ENCODE results near the gene PDE4D.

PDE4D gene

DNA sequence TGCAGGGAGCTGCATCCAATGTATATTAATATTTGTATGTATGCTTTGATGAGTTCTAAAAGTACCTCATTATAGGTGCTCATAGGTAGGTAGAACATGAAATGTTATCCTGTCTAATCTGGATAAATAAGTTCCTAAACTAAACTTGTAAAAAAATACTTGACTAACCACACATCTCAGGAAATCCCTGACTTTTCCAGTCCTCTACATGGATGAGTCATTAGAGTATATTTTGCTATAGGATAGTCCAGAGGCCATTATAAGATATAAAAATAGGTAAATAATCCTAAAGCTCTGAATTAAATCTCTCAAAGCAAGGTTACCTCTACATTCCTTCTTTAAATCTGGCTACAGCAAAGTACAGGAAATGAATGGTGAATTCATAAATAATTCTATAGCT, 906.3 kb downstream of the PDE4D start:
- no peak overlapping the region for H3K9ac ChIP-seq (ENCODE audit: low read depth, low read length)

GRCh38 chr5:58986281-58986680, 907.2 kb downstream of the PDE4D start:
- Histone ChIP-seq H3K4me3 (ENCODE audit: low read depth, low read length) (no peak overlapping the region), H3K9me3 (ENCODE audit: control insufficient read depth, insufficient read depth, low read length) (no peaks in the 10 kb centered on the region), H3K9ac (ENCODE audit: low read depth, low read length) (no peak overlapping the region), H3K36me3 (ENCODE audit: control insufficient read depth, insufficient read depth, low read length) (no peaks in the 10 kb centered on the region), H3K4me1 (ENCODE audit: control insufficient read depth, insufficient read depth, low read length) (peaks cover 4% of the 10 kb centered on the region), H3K27me3 (ENCODE audit: control insufficient read depth, insufficient read depth, low read length) (no peaks in the 10 kb centered on the region)

More for the DNA sequence above, 906.3 kb downstream of the PDE4D start:
- H3K27me3 ChIP-seq (ENCODE audit: control insufficient read depth, insufficient read depth, low read length) = no peaks in the 10 kb centered on the region
- no peaks in the 10 kb centered on the region for H3K9me3 ChIP-seq (ENCODE audit: control insufficient read depth, insufficient read depth, low read length)
- no peaks in the 10 kb centered on the region for H3K36me3 ChIP-seq (ENCODE audit: control insufficient read depth, insufficient read depth, low read length)
- H3K4me1 ChIP-seq (ENCODE audit: control insufficient read depth, insufficient read depth, low read length) = peaks cover 4% of the 10 kb centered on the region
- H3K4me3 ChIP-seq (ENCODE audit: low read depth, low read length) = no peak overlapping the region

- Histone ChIP-seq H3K27me3 (ENCODE audit: control insufficient read depth, insufficient read depth, low read length) (no peaks in the 10 kb centered on the region), H3K36me3 (ENCODE audit: control insufficient read depth, insufficient read depth, low read length) (no peaks in the 10 kb centered on the region), H3K4me3 (ENCODE audit: low read depth, low read length) (no peak overlapping the region), H3K4me1 (ENCODE audit: control insufficient read depth, insufficient read depth, low read length) (peaks cover 4% of the 10 kb centered on the region), H3K9me3 (ENCODE audit: control insufficient read depth, insufficient read depth, low read length) (no peaks in the 10 kb centered on the region), H3K9ac (ENCODE audit: low read depth, low read length) (no peak overlapping the region)
Measured at GRCh38 chr5:58985759-58986158, 907.8 kb downstream of the PDE4D start.

DNA sequence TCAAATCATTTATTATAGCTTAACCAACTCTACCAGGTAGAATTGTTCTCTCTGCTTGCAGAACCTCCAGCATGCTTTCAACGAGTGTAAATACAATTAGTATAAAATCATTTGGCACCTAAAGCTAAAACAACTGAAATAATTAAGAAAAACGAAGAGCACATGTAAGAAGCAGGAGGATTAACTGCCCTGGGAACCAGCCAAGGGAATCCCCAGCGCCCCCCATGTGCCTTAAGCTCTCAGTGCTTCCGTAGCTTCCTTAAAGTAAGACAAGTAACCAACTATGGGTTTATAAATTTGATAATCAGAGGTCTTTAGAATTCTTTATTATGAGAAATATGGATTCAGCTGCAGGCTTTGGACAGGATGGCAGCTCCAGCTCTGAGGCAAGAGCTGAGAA, 908.2 kb downstream of the PDE4D start:
- H3K4me1 ChIP-seq (ENCODE audit: control insufficient read depth, insufficient read depth, low read length) = peaks cover 4% of the 10 kb centered on the region
- H3K9me3 ChIP-seq (ENCODE audit: control insufficient read depth, insufficient read depth, low read length) = no peaks in the 10 kb centered on the region
- H3K9ac ChIP-seq (ENCODE audit: low read depth, low read length) = no peak overlapping the region
- H3K36me3 ChIP-seq (ENCODE audit: control insufficient read depth, insufficient read depth, low read length) = no peaks in the 10 kb centered on the region
- no peak overlapping the region for H3K4me3 ChIP-seq (ENCODE audit: low read depth, low read length)
- no peaks in the 10 kb centered on the region for H3K27me3 ChIP-seq (ENCODE audit: control insufficient read depth, insufficient read depth, low read length)

DNA sequence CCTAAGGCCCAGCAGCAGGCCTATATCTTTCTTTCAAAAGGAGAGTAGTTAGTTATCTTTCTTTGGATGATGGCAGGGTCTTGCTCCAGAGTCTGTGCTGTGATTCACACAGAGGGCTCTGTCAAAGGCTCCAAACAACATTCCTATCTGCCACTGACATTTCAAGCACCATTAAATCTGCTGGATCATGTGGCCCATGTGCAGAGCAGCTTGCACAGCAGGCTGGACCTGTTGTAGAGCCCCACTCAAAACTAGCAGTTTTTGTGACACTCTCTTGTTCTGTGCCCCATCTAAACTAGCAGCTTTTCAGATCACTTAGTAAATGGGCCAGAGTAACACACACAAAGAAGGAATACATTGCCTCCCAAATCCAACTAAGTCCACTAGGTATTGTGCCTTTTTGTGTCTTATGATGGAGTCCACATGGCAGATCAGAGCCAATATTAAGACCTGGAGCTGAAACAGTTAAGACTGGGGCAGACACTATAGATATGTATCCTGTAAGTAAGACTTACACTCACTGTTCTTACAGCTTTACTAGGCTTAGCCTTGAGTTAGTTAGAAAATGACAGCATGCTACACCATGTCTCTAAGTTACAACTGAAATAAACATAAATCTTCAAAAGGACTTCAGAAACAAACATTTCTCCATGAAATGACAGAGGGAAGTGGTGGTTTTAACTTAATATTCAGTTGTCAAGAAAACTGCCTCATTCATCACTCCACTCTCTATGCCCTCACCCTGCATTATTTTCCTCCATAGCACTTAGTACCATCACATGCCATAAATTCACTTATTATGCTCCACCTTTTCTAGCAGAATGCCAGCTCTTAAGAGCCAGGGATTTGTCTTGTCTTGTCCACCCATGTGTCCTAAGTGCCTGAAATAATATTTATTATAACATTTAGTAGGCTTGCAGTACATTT, 909.7 kb downstream of the PDE4D start:
- no peaks in the 10 kb centered on the region for H3K36me3 ChIP-seq (ENCODE audit: control insufficient read depth, insufficient read depth, low read length)
- peaks cover 4% of the 10 kb centered on the region for H3K4me1 ChIP-seq (ENCODE audit: control insufficient read depth, insufficient read depth, low read length)

GRCh38 chr5:58980890-58981289, 912.6 kb downstream of the PDE4D start:
- Histone ChIP-seq H3K9ac (ENCODE audit: low read depth, low read length) (no peak overlapping the region), H3K9me3 (ENCODE audit: control insufficient read depth, insufficient read depth, low read length) (no peaks in the 10 kb centered on the region), H3K4me3 (ENCODE audit: low read depth, low read length) (no peak overlapping the region), H3K27me3 (ENCODE audit: control insufficient read depth, insufficient read depth, low read length) (no peaks in the 10 kb centered on the region), H3K36me3 (ENCODE audit: control insufficient read depth, insufficient read depth, low read length) (no peaks in the 10 kb centered on the region), H3K4me1 (ENCODE audit: control insufficient read depth, insufficient read depth, low read length) (peaks cover under 1% of the 10 kb centered on the region)

More for the DNA sequence above, 909.7 kb downstream of the PDE4D start:
- H3K9me3 ChIP-seq (ENCODE audit: control insufficient read depth, insufficient read depth, low read length) = no peaks in the 10 kb centered on the region
- no peak overlapping the region for H3K4me3 ChIP-seq (ENCODE audit: low read depth, low read length)
- H3K27me3 ChIP-seq (ENCODE audit: control insufficient read depth, insufficient read depth, low read length) = no peaks in the 10 kb centered on the region
- no peak overlapping the region for H3K9ac ChIP-seq (ENCODE audit: low read depth, low read length)

- no peaks in the 10 kb centered on the region for H3K27me3 ChIP-seq (ENCODE audit: control insufficient read depth, insufficient read depth, low read length)
- H3K9me3 ChIP-seq (ENCODE audit: control insufficient read depth, insufficient read depth, low read length) = no peaks in the 10 kb centered on the region
- no peaks in the 10 kb centered on the region for H3K4me1 ChIP-seq (ENCODE audit: control insufficient read depth, insufficient read depth, low read length)
- H3K9ac ChIP-seq (ENCODE audit: low read depth, low read length) = no peak overlapping the region
- H3K36me3 ChIP-seq (ENCODE audit: control insufficient read depth, insufficient read depth, low read length) = no peaks in the 10 kb centered on the region
- no peak overlapping the region for H3K4me3 ChIP-seq (ENCODE audit: low read depth, low read length)
Measured at GRCh38 chr5:58979090-58979489, 914.4 kb downstream of the PDE4D start.

DNA sequence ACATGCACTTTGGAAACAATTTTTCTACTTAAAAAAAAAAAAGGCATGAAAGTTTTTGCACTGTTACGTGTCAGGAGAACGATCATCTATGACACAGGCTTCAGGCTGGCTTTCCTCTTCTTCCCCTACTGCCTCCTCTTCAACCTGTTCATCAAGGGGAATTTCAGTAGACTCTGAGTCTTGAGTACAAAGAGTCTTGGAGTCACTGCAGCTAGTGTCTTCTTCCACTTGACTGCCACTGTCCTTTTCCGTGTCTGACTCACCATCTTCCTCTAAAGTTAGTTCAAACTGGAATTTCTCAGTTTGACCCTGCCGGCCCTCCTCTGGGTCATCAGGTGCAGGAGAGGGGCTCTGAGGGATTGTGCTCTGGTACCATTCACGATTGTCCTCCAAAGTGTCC, 918.9 kb downstream of the PDE4D start:
- no peak overlapping the region for H3K9ac ChIP-seq (ENCODE audit: low read depth, low read length)
- H3K4me1 ChIP-seq (ENCODE audit: control insufficient read depth, insufficient read depth, low read length) = peaks cover 5% of the 10 kb centered on the region
- H3K27me3 ChIP-seq (ENCODE audit: control insufficient read depth, insufficient read depth, low read length) = no peaks in the 10 kb centered on the region
- no peaks in the 10 kb centered on the region for H3K9me3 ChIP-seq (ENCODE audit: control insufficient read depth, insufficient read depth, low read length)
- H3K36me3 ChIP-seq (ENCODE audit: control insufficient read depth, insufficient read depth, low read length) = no peaks in the 10 kb centered on the region
- no peak overlapping the region for H3K4me3 ChIP-seq (ENCODE audit: low read depth, low read length)

DNA sequence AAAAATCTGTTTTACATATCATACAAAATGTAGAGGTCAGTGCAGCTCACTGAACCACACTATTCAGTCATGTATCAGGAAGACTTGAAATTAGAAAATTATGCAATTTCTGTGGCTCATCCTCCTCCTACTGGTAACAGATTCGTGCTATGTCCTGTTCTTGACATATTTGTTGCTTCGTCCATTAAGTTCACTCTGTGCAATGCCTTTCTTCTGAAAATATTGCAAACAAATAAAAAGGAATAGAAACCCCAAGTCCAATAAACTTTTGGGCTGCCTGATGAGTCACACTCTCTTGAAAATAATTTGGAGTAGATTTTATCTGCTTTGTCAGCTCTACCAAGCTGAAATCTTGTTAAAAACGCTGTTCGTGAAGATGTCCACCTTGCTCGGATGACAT, 919.4 kb downstream of the PDE4D start:
- no peak overlapping the region for H3K9ac ChIP-seq (ENCODE audit: low read depth, low read length)
- H3K36me3 ChIP-seq (ENCODE audit: control insufficient read depth, insufficient read depth, low read length) = no peaks in the 10 kb centered on the region

GRCh38 chr5:58972301-58972700, 921.2 kb downstream of the PDE4D start:
- Histone ChIP-seq H3K9me3 (ENCODE audit: control insufficient read depth, insufficient read depth, low read length) (no peaks in the 10 kb centered on the region), H3K4me3 (ENCODE audit: low read depth, low read length) (no peak overlapping the region), H3K9ac (ENCODE audit: low read depth, low read length) (no peak overlapping the region), H3K36me3 (ENCODE audit: control insufficient read depth, insufficient read depth, low read length) (no peaks in the 10 kb centered on the region), H3K4me1 (ENCODE audit: control insufficient read depth, insufficient read depth, low read length) (peaks cover 9% of the 10 kb centered on the region), H3K27me3 (ENCODE audit: control insufficient read depth, insufficient read depth, low read length) (no peaks in the 10 kb centered on the region)

More for the DNA sequence above, 919.4 kb downstream of the PDE4D start:
- Histone ChIP-seq H3K4me3 (ENCODE audit: low read depth, low read length) (no peak overlapping the region), H3K4me1 (ENCODE audit: control insufficient read depth, insufficient read depth, low read length) (peaks cover 6% of the 10 kb centered on the region), H3K9me3 (ENCODE audit: control insufficient read depth, insufficient read depth, low read length) (no peaks in the 10 kb centered on the region), H3K27me3 (ENCODE audit: control insufficient read depth, insufficient read depth, low read length) (no peaks in the 10 kb centered on the region)

DNA sequence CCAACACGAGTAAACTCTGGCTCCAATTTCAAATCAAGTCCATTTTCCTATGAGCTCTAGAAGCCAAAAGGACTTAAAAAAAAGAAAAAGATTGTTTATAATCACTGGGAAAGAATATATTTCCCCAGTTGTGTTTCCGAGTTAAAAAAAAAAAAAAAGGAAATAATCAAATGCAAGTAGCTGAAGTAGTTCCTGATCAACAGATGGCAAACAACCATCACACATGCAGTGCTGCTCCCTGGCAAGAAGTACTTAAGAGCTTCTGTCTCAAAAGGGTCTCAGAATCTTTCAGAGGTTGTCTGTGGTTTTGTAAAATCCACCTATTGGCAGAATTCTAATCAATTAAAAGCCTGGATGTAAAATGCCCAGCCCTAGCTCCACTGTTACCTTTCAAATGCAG, 922.8 kb downstream of the PDE4D start:
- H3K4me1 ChIP-seq (ENCODE audit: control insufficient read depth, insufficient read depth, low read length) = peaks cover 9% of the 10 kb centered on the region
- no peak overlapping the region for H3K9ac ChIP-seq (ENCODE audit: low read depth, low read length)
- H3K27me3 ChIP-seq (ENCODE audit: control insufficient read depth, insufficient read depth, low read length) = no peaks in the 10 kb centered on the region
- no peaks in the 10 kb centered on the region for H3K9me3 ChIP-seq (ENCODE audit: control insufficient read depth, insufficient read depth, low read length)
- H3K4me3 ChIP-seq (ENCODE audit: low read depth, low read length) = no peak overlapping the region
- H3K36me3 ChIP-seq (ENCODE audit: control insufficient read depth, insufficient read depth, low read length) = no peaks in the 10 kb centered on the region

GRCh38 chr5:58969795-58970194, 923.7 kb downstream of the PDE4D start:
- Histone ChIP-seq H3K36me3 (ENCODE audit: control insufficient read depth, insufficient read depth, low read length) (no peaks in the 10 kb centered on the region), H3K9me3 (ENCODE audit: control insufficient read depth, insufficient read depth, low read length) (no peaks in the 10 kb centered on the region), H3K27me3 (ENCODE audit: control insufficient read depth, insufficient read depth, low read length) (no peaks in the 10 kb centered on the region), H3K4me1 (ENCODE audit: control insufficient read depth, insufficient read depth, low read length) (peaks cover 9% of the 10 kb centered on the region), H3K9ac (ENCODE audit: low read depth, low read length) (no peak overlapping the region), H3K4me3 (ENCODE audit: low read depth, low read length) (no peak overlapping the region)
